Ovary (tissue), 3 donors: ENCODE data around the gene KIAA0825.

Experiments
- CTCF ChIP-seq, 3 donors: fragments of 450-650 bp in 2 of 3; fragments of 200-600 bp in 1 of 3; IDR thresholded peaks; one replicate each; pipeline versions ENCODE4 v1.5.1 to v1.8.0; 2016 to 2022; ENCODE audit warnings: antibody characterized with exemption in 3 of 3, mild to moderate bottlenecking in 1 of 3
- EP300 ChIP-seq: sonication (generic); formaldehyde crosslinking; IDR thresholded peaks from one replicate; pipeline ENCODE4 v1.6.1; 2017; ENCODE audit warnings: antibody characterized with exemption
- POLR2A ChIP-seq: fragments of 450-650 bp; IDR thresholded peaks from one replicate; pipeline ENCODE4 v1.6.1; 2017; ENCODE audit warnings: antibody characterized with exemption, mild to moderate bottlenecking, moderate library complexity
- donor health status: DM: no; HTN: no; CAD: no.

- TF ChIP-seq CTCF (IDR thresholded peaks at IDR 0.05) (no peak), POLR2A (no peak), EP300 (no peak)
Measured at GRCh38 chr5:94480486-94480885, 137.9 kb downstream of the KIAA0825 start.
